Heart left ventricle (tissue), 16 donors: Measurements from ENCODE around the gene CAST. TPM values are rescaled to one million over a fixed set of nuclear protein-coding genes. Genes with fewer than 3 reads are reported as not detected.

Experiments used
- ATAC-seq, 4 donors: fragments of 200-7000 bp; cut with Tn5 transposase; one replicate each; pipeline ENCODE4 v1.9.1; 2020 to 2022; ENCODE audit warnings: moderate library complexity in 4 of 4, mild to moderate bottlenecking in 3 of 4, moderate number of reproducible peaks in 1 of 4
- DNase-seq, 5 donors: peaks; one replicate each; pipeline ENCODE4 v3.0.0-alpha.2; 2020
- H3K27ac ChIP-seq, 12 donors: fragments of 200-600 bp; sonication (generic) in 4 of 12; one replicate each; pipeline versions ENCODE4 v1.5.0 to v1.8.0; 2016 to 2022; ENCODE audit warnings: mild to moderate bottlenecking in 2 of 12
- H3K27me3 ChIP-seq, 9 donors: fragments of 200-600 bp; sonication (generic) in 2 of 9; one replicate each; pipeline versions ENCODE4 v1.5.1 to v1.8.0; 2016 to 2022; ENCODE audit warnings: mild to moderate bottlenecking in 3 of 9
- H3K36me3 ChIP-seq, 9 donors: fragments of 200-600 bp; sonication (generic) in 2 of 9; one replicate each; pipeline versions ENCODE4 v1.5.0 to v1.8.0; 2018 to 2022; ENCODE audit warnings: mild to moderate bottlenecking in 2 of 9
- H3K4me1 ChIP-seq, 12 donors: fragments of 200-600 bp; sonication (generic) in 4 of 12; one replicate each; pipeline versions ENCODE4 v1.5.0 to v1.8.0; 2016 to 2022; ENCODE audit warnings: mild to moderate bottlenecking in 3 of 12
- H3K4me3 ChIP-seq, 12 donors: fragments of 200-600 bp; sonication (generic) in 4 of 12; one replicate each; pipeline versions ENCODE4 v1.5.0 to v1.8.0; 2017 to 2022; ENCODE audit warnings: mild to moderate bottlenecking in 9 of 12, moderate library complexity in 4 of 12
- H3K9me3 ChIP-seq, 12 donors: fragments of 200-600 bp; sonication (generic) in 4 of 12; one replicate each; pipeline versions ENCODE4 v1.5.0 to v1.8.0; 2016 to 2022; ENCODE audit warnings: mild to moderate bottlenecking in 1 of 12
- CTCF ChIP-seq, 12 donors: fragments of 200-600 bp; sonication (generic) in 4 of 12; IDR thresholded peaks; one replicate each; pipeline versions ENCODE4 v1.5.0 to v1.8.0; 2018 to 2022; ENCODE audit warnings: antibody characterized with exemption in 12 of 12, mild to moderate bottlenecking in 5 of 12
- POLR2A ChIP-seq, 2 donors: fragments of 450-650 bp; IDR thresholded peaks; one replicate each; pipeline ENCODE4 v1.6.1; 2017; ENCODE audit warnings: antibody characterized with exemption in 2 of 2, mild to moderate bottlenecking in 2 of 2, moderate library complexity in 2 of 2
- WGBS, 4 donors: extraction: QIAGEN DNeasy Blood & Tissue Kit in 2 of 4; methylation state at CpG; one replicate each; pipeline versions ENCODE4 v1.1.5 to v1.1.7; 2013 to 2018; 5-methylcytosine and 5-hydroxymethylcytosine counted together
- intact Hi-C, 10 donors: fragments of 100-400 bp; cut with DNase I; formaldehyde crosslinking; loops; one replicate each; pipeline versions ENCODE4 v1.11.1 to v1.14.2; 2022
- polyA plus RNA-seq, 2 donors: library from polyadenylated mRNA; stranded (reverse); fragments of 200-250 nt; gene quantifications; one replicate each; pipeline ENCODE4 v1.2.3, GENCODE V29; 2013
- total RNA-seq, 9 donors: library from RNA; depleted of rRNA in 2 of 9; stranded (reverse); fragments of >200 nt in 2 of 9; fragmentation: NEBNext Ultra II Directional in 3 of 9; extraction: Animal tissue kit (Norgen Biotek cat#: 25700) in 3 of 9; gene quantifications; one replicate each; pipeline versions ENCODE4 v1.1.0 to v1.2.4, GENCODE V29; 2016 to 2023
- donor health status: ischemic (EF 13 %, LVEDD 7.1; RV severe dilation, severe dysfunction).
- donor health status: healthy with polysubstance abuse.
- donor health status: DM: no; HTN: yes; CAD: no.
- donor health status: DM: no; HTN: no; CAD: no.
- donor health status: ischemic (EF 25% LVEDD 6.9; RV normal size, moderate dysfunction).
- donor health status: ischemic (EF 25% LVEDD 5.7; RV mildly dilated, moderate dysfunction).
- donor health status: healthy.
- donor health status: DM: yes; HTN: yes; CAD: no.
- donor health status: ischemic (EF 35%, LVEDD 5.7; RV mildly dilated, moderate dysfunction).
- donor health status: nonischemic (EF 11% LVEDD 7.7; RV severe dilation, severe dysfunction).
- donor health status: DM: yes; HTN: yes; CAD: no.
- donor health status: PGD.
- donor health status: ischemic (EF 29% LVEDD 5.4; RV normal size, mild dysfunction).
- donor health status: nonischemic (EF 23%, LVEDD 6.1; RV moderate dilation, normal function).

The CAST gene
- total and polyA plus RNA-seq, 11 donors: 179 to 748 (median 536) TPM

DNA sequence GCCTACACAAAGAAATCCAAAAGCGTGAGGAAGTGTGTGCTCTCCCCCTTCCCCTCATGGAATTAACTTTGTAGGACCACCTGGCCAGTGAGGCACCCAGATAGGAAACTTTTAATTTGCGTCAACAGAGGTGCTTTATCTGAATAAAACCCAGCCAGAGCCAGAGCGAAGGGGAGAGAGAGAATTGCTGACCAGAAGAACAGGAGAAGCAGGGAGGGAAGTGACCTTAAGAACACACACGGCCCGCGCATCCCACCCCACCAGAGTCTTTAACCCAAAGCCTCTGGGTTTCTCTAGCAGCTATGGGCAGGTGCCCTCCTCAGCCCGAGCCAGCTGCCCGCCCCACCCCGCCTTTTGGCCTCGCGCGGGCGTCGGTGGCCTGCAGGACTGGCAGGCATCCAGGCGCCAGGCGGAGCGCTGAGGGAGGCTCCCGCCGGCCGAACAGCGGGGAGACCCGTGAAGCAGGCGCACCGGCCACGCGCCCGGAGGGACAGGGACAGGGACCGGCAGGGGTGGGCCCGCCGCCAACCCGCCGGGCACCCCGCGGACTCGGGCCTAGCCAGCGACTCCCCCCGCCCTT, 145.0 kb downstream of the CAST start:
- peaks cover 0 to 22% (median 12%) of the 10 kb centered on the region in 9 donors for H3K36me3 ChIP-seq
- peak in 2 of 12 donors; percentile 4 to 5 for TF ChIP-seq CTCF (IDR thresholded peaks at IDR 0.05)
- TF ChIP-seq POLR2A (IDR thresholded peaks at IDR 0.05): peak in 1 of 2 donors; percentile 69
- H3K27ac ChIP-seq: peak overlapping the region; percentile 97 to 100 (median 99)
- DNase-seq: peak; percentile 85 to 91 (median 87)
- 1 to 4% (median 1%) methylated on average over 11 to 37 of the region's 37 CpGs for whole genome bisulfite sequencing, 4 donors
- peak; percentile 28 to 81 (median 69) for ATAC-seq
- intact Hi-C loops: loop anchor here in 7 of 10 donors (5.0 kb wide), 3 partner anchors 65 to 130 kb away; partner anchors contain the start of genes ERAP2 (in 6 of the 7) and LNPEP (in 2 of the 7)
- no peaks in the 10 kb centered on the region for H3K27me3 ChIP-seq
- H3K4me1 ChIP-seq: peaks cover 0 to 54% (median 12%) of the 10 kb centered on the region in 12 donors
- peak overlapping the region; percentile 65 to 96 (median 88) for H3K4me3 ChIP-seq
- H3K9me3 ChIP-seq: no peaks in the 10 kb centered on the region

GRCh38 chr5:96808541-96808828, 146.3 kb downstream of the CAST start:
- Histone ChIP-seq H3K9me3 (no peaks in the 10 kb centered on the region), H3K27ac (peak overlapping the region; percentile 45 to 100 (median 99)), H3K4me3 (peak overlapping the region in 10 of 12 donors; percentile 76 to 96 (median 88)), H3K4me1 (peaks cover 0 to 41% (median 12%) of the 10 kb centered on the region in 12 donors), H3K27me3 (no peaks in the 10 kb centered on the region), H3K36me3 (peaks cover 0 to 9% (median 0%) of the 10 kb centered on the region in 9 donors)
- ATAC-seq (no peak), DNase-seq (no peak)
- 11 to 22% (median 15%) methylated on average over 2 of the region's 2 CpGs for WGBS, 4 donors
- intact Hi-C loops: loop anchor here in 7 of 10 donors (2.0 to 5.0 kb wide), 4 partner anchors 64 to 129 kb away; partner anchors contain the start of genes ERAP2 (in 6 of the 7) and LNPEP (in 2 of the 7)
- no peak for TF ChIP-seq CTCF (IDR thresholded peaks at IDR 0.05)
- TF ChIP-seq POLR2A (IDR thresholded peaks at IDR 0.05): peak in 1 of 2 donors; percentile 4

DNA sequence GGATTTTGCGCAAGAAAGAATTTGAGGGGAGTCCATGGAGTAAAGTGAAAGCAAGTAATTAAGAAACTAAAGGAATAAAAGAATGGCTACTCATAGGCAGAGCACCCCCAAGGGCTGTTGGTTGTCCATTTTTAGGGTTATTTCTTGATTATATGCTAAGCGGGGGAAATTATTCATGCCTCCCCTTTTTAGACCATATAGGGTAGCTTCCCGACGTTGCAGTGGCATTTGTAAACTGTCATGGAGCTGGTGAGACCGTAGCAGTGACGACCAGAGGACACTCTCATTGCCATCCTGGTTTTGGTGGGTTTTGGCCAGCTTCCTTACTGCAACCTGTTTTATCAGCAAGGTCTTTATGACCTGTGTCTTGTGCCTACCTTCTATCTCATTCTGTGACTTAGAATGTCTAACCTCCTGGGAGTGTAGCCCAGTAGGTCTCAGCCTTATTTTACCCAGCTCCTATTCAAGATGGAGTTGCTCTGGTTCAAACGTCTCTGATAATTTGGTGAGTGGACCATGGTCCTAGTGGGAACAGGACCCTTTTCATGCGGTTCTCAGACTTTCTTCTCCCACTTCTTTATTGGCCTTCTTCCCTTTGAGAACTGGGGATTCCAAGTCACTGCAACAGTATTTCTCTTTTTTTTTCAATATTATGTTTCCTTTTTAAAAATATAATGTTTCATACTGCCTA, 146.8 kb downstream of the CAST start:
- ATAC-seq (no peak), DNase-seq (no peak)
- peaks cover 0 to 4% (median 0%) of the 10 kb centered on the region in 9 donors for H3K36me3 ChIP-seq
- peak overlapping the region in 7 of 12 donors; percentile 76 to 96 (median 88) for H3K4me3 ChIP-seq
- no peaks in the 10 kb centered on the region for H3K9me3 ChIP-seq
- no peaks in the 10 kb centered on the region for H3K27me3 ChIP-seq
- TF ChIP-seq CTCF (IDR thresholded peaks at IDR 0.05): no peak
- no peak for TF ChIP-seq POLR2A (IDR thresholded peaks at IDR 0.05)
- H3K4me1 ChIP-seq: peaks cover 0 to 37% (median 12%) of the 10 kb centered on the region in 12 donors
- intact Hi-C loops: loop anchor here in 7 of 10 donors (2.0 to 5.0 kb wide), 4 partner anchors 63 to 128 kb away; partner anchors contain the start of genes ERAP2 (in 6 of the 7) and LNPEP (in 2 of the 7)
- H3K27ac ChIP-seq: peak overlapping the region in 10 of 12 donors; percentile 72 to 100 (median 99)
- 82 to 89% (median 86%) methylated on average over 8 of the region's 8 CpGs for WGBS, 4 donors

DNA sequence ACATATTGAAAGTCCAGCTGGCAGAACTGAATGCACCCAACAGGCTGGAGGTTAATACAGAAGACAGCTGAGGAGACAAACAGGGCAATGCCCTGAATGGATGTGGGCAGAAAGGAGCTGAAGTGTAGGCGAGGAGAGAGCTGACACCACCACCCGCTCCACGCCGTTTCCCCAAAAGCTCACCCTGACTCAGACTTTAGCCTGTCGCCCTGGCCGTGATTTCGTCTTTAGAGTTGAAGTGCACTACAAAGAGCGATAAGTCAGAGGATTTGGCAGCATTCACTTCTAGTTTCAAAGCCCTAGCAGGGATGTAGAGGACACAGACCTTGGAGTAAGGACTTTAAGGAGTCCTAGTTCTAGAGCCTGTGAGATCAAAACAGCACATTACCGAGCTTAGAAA, 147.7 kb downstream of the CAST start:
- ATAC-seq (peak in 1 of 4 donors; percentile 2), DNase-seq (peak in 3 of 5 donors; percentile 13 to 55 (median 27))
- no peak for TF ChIP-seq CTCF (IDR thresholded peaks at IDR 0.05)
- TF ChIP-seq POLR2A (IDR thresholded peaks at IDR 0.05): no peak
- Histone ChIP-seq H3K27me3 (no peaks in the 10 kb centered on the region), H3K4me1 (peaks cover 0 to 28% (median 12%) of the 10 kb centered on the region in 12 donors), H3K4me3 (no peak overlapping the region), H3K27ac (peak overlapping the region in 6 of 12 donors; percentile 12 to 43 (median 22)), H3K9me3 (no peaks in the 10 kb centered on the region), H3K36me3 (no peaks in the 10 kb centered on the region)
- intact Hi-C loops: loop anchor here in 7 of 10 donors (2.0 to 5.0 kb wide), 4 partner anchors 62 to 127 kb away; partner anchors contain the start of genes ERAP2 (in 6 of the 7) and LNPEP (in 2 of the 7)
- 54 to 84% (median 71%) methylated on average over 9 of the region's 9 CpGs for WGBS, 4 donors
